Endometrial microvascular endothelial cells (primary cell): ENCODE measurements around the gene HECTD2. TPM values are rescaled to one million over a fixed set of nuclear protein-coding genes. Genes with fewer than 3 reads are reported as not detected.
"Not testable (repeated sequence)": the region's sequence is repeated elsewhere in the genome, so short reads cannot be mapped to it uniquely, and the experiment has no call there.

Experiments
- in situ Hi-C: cut with HindIII; loops from 2 replicates; pipeline ENCODE4 v1.10.0; 2017; ENCODE audit warnings: low sequenced_read_pairs, low pct_unique_long_range_greater_than_20kb; ENCODE audit errors: inconsistent ontology term
- total RNA-seq: library from RNA; depleted of rRNA; stranded (reverse); fragments of >200 nt; gene quantifications from one replicate; pipeline ENCODE4 v1.2.3, GENCODE V29; 2015; ENCODE audit errors: inconsistent ontology term

The HECTD2 gene
- total RNA-seq, 1 donor from 2014 or later: 3.9 TPM

- in situ Hi-C loops: no loop called here
Observed at GRCh38 chr10:91519899-91520514, 109.9 kb downstream of the HECTD2 start.

GRCh38 chr10:91520661-91521060, 110.5 kb downstream of the HECTD2 start:
- in situ Hi-C loops: no loop called here

GRCh38 chr10:91521439-91521838, 111.3 kb downstream of the HECTD2 start:
- in situ Hi-C loops: no loop called here

- in situ Hi-C loops: no loop called here
Observed at GRCh38 chr10:91525896-91526712, 116.0 kb downstream of the HECTD2 start.

- in situ Hi-C loops: no loop called here
Observed at GRCh38 chr10:91528080-91528479, 117.9 kb downstream of the HECTD2 start.

- in situ Hi-C loops: no loop called here
Observed at GRCh38 chr10:91528768-91529167, 118.6 kb downstream of the HECTD2 start.

- in situ Hi-C loops: not testable (repeated sequence)
Observed at GRCh38 chr10:91534789-91535188, 124.6 kb downstream of the HECTD2 start.

GRCh38 chr10:91536111-91536510, 126.0 kb downstream of the HECTD2 start:
- in situ Hi-C loops: no loop called here

- in situ Hi-C loops: no loop called here
Observed at GRCh38 chr10:91536733-91537132, 126.6 kb downstream of the HECTD2 start.

GRCh38 chr10:91537614-91538383, 127.7 kb downstream of the HECTD2 start:
- in situ Hi-C loops: no loop called here

- in situ Hi-C loops: no loop called here
Observed at GRCh38 chr10:91539930-91540329, 129.8 kb downstream of the HECTD2 start.

GRCh38 chr10:91540733-91541132, 130.6 kb downstream of the HECTD2 start:
- in situ Hi-C loops: no loop called here

- in situ Hi-C loops: no loop called here
Observed at GRCh38 chr10:91541481-91541880, 131.3 kb downstream of the HECTD2 start.

GRCh38 chr10:91545384-91545783, 135.2 kb downstream of the HECTD2 start:
- in situ Hi-C loops: no loop called here

- in situ Hi-C loops: no loop called here
Observed at GRCh38 chr10:91545838-91546237, 135.7 kb downstream of the HECTD2 start.

- in situ Hi-C loops: no loop called here
Observed at GRCh38 chr10:91549262-91549661, 139.1 kb downstream of the HECTD2 start.

GRCh38 chr10:91550021-91550420, 139.9 kb downstream of the HECTD2 start:
- in situ Hi-C loops: no loop called here

- in situ Hi-C loops: no loop called here
Observed at GRCh38 chr10:91551856-91552255, 141.7 kb downstream of the HECTD2 start.

GRCh38 chr10:91552274-91553095, 142.3 kb downstream of the HECTD2 start:
- in situ Hi-C loops: no loop called here
